Glomerular endothelial cell (primary cell): Measurements from ENCODE around the gene SRSF5. TPM values are rescaled to one million over a fixed set of nuclear protein-coding genes. Genes with fewer than 3 reads are reported as not detected.
"Not testable (repeated sequence)": the region's sequence is repeated elsewhere in the genome, so short reads cannot be mapped to it uniquely, and the experiment has no call there.

Experiments
- DNase-seq: peaks from one replicate; pipeline ENCODE4 v3.0.0-alpha.2; 2011; ENCODE audit warnings: low read depth, low spot score; ENCODE audit errors: extremely low read depth
- total RNA-seq: library from RNA; depleted of rRNA; stranded (reverse); fragments of >200 nt; gene quantifications from 2 replicates; pipeline ENCODE4 v1.2.3, GENCODE V29; 2015

The SRSF5 gene
- total RNA-seq = 108 and 197 TPM in 2 replicates

GRCh38 chr14:69766984-69767368 is at the start of gene SRSF5:
Gene SRSF5 (plus strand): TSS chr14:69767142. CDS start chr14:69768157, 1,015 bp downstream.
- peak; percentile 89 for DNase-seq

DNA sequence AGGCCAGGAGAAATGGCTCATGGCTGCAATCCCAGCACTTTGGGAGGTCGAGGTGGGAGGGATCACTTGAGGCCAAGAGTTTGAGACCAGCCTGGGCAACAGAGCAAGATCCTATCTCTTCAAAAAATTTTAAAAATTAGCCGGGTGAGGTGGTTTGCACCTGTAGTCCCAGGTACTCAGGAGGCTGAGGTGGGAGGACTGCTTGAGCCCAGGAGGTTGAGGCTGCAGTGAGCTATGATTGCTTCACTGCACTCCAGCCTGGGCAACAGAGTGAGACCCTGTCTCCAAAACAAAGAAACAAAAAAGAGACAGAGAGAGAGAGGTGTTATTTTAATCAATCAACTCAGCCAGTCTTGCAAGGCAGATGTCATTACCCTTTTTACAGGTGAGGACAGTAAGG is 48.3 kb upstream of the SRSF5 start:
- not testable (repeated sequence) for DNase-seq

- DNase-seq = no peak
These were observed 47.4 kb upstream of the SRSF5 start for GRCh38 chr14:69719501-69719951.

GRCh38 chr14:69720912-69721311 is 46.0 kb upstream of the SRSF5 start:
- no peak for DNase-seq

GRCh38 chr14:69726761-69727511 is 40.0 kb upstream of the SRSF5 start:
- no peak for DNase-seq

DNA sequence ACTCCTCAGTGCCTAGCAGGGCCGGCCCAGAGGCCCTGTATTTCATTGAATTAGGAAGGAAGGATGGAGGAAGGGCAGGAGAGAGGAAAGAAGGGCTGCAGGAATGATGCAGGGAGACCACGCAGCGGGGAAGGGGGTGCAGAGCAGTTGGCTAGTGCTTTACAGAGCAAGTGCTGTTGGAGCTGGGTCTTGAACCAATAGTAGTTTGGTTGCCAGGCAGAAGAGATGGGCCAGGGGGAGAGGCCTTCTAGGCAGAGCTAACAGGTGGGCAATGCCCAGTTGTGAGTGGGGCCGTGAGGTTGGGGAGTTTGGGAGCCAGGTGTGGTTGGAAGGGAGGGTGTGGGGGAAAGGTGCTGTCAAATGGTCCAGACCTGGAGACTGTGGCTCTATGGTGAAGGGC is 39.1 kb upstream of the SRSF5 start:
- no peak for DNase-seq

DNA sequence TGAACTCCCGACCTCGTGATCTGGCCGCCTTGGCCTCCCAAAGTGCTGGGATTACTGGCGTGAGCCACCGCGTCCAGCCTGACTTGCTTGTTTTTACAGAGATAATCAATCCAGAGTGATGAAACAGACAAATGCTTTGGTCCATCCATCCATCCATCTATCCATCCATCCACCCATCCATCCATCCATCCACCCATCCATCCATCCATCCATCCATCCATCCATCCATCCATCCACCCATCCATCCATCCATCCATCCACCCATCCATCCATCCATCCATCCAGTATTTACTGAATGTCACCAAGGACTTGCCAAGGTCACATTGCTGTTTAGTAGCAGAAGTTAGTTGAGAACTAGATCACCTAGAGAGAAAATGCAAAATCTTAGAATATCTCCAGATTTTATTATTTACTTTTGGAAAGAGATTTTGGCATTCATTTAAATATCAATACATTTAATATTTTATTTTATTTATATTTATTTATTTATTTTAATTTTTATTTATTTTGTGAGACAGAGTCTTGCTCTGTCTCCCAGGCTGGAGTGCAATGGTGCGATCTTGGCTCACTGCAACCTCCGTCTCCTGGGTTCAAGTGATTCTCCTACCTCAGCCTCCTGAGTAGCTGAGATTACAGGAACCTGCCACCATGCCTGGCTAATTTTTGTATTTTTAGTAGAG is 34.9 kb upstream of the SRSF5 start:
- DNase-seq = not testable (repeated sequence)

DNA sequence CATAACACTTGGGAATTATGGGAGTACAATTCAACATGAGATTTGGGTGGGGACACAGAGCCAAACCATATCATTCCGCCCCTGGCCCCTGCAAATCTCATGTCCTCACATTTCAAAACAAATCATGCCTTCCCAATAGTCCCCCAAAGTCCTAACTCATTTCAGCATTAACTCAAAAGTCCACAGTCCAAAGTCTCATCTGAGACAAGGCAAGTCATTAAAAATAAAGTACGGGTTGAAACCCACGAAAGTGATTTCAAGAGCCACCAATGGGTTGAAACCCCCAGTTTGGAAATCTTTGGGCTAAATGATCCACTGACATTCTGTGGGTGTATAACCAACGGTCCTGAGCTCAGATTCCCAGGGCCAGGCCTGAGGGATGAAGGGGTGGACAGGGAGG is 30.5 kb upstream of the SRSF5 start:
- DNase-seq = not testable (repeated sequence)

GRCh38 chr14:69741055-69741454 is 25.9 kb upstream of the SRSF5 start:
- DNase-seq = no peak

GRCh38 chr14:69749956-69750355 is 17.0 kb upstream of the SRSF5 start:
- no peak for DNase-seq

DNA sequence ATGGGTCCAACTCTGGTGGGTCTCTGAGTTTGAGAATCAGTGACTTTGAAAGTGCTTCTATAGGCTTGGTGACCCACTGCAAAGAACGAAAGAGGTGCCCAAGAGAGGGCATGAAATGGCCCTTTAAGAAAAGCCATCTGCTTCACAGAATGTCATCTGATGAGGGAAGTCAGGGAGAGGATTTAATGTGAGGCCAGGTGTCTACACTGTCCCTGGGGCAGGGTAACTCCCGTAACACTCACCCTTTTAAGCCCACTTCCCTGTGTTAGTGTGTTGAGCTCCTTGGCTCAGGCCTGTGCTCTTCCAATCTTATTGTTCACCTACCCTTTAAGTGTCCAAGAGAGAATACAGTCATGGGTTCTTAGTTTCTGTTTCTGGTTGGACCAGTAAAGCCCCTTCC is 16.4 kb upstream of the SRSF5 start:
- no peak for DNase-seq

- DNase-seq = no peak
These were observed 14.2 kb upstream of the SRSF5 start for GRCh38 chr14:69752773-69753172.

DNA sequence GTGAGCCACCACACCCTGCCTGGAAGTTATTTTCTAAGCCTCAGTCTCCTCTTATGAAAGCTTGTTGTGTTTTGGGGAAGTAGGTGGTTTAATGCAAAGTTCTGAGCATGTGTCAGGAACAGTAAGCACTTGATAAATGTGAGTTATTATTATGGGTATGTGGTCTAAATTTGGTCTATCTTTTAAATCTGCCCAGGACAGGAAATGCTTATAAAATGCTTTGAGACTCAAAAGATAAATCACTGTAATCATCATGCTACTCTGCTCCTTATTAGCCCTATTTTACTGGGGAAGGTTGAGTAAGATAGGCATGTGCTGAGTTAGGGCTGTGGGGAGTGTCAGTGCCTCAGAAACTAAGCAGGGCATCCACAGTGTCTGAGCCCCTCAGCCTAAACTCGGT is 13.1 kb upstream of the SRSF5 start:
- no peak for DNase-seq

DNA sequence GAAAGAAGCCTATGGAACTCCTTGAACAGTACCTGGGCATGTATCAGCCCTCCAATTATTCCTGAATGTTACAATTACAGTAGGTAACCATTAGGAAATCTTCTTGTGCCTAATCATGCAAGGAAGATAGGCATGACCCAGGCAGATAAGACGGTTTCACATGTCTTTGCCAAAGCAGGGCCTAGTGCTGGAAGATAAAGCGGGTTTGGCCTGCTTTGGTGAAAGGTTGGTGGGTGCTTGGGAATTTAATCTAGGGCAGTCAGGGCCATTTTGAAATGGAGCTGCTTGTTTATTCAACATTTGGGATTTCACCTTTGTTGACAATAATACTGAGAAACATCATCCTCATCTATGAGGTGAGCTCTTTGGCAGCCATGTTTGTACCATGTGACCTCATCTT is 12.5 kb upstream of the SRSF5 start:
- DNase-seq = no peak

- no peak for DNase-seq
These were observed 11.6 kb upstream of the SRSF5 start for GRCh38 chr14:69755296-69755695.

- DNase-seq = no peak
These were observed 11.2 kb upstream of the SRSF5 start for GRCh38 chr14:69755784-69756183.

DNA sequence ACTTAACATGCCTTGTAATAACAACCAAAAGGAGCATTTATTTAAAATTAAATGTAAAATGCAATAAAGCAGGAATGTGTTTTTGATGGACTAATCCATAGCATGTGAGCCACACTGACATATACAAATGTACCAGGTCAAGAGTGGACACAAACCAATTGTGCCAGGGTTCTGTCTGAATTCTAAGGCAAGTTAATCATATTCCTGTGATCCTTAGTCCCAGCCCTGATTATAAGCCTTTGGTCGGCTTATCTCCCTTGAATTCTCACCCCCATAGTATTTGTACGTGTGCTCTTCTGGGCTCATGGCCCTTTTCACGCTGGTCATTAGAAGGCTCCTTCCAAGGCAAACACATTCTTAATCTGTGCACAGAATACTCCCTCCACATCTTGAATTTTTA is 10.6 kb upstream of the SRSF5 start:
- no peak for DNase-seq

- no peak for DNase-seq
These were observed 6.1 kb upstream of the SRSF5 start for GRCh38 chr14:69760810-69761209.

DNA sequence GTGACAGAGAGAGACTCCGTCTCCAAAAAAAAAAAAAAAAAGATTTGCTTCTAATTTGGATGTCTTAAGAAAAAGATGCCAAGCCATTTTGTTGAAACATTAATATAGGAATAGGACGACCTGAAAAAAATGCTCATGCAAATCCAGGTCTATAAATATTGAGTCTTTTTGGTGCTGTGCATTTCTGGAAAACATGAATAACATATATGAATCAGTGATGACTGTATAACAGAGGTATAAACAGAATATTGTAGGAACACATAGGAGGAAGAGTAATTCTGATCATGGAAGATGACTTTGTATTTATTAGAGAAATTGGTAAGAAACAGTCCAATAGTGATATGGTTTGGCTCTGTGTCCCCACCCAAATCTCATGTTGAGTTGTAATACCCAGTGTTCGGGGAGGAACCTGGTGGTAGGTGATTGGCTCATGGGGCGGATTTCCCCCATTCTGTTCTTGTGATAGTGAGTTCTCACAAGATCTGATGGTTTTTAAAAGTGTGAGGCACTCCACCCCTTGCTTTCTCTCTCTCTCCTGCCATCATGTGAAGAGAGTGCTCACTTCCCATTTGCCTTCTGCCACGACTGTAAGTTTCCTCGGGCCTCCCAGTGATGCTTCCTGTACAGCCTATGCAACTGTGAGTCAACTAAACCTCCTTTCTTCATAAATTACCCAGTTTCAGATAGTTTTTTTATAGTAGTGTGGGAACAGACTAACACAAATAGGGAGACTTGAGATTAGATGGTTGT is 3.0 kb upstream of the SRSF5 start:
- DNase-seq = no peak

- no peak for DNase-seq
These were observed 542 bp downstream of the SRSF5 start for GRCh38 chr14:69767369-69767999.

DNA sequence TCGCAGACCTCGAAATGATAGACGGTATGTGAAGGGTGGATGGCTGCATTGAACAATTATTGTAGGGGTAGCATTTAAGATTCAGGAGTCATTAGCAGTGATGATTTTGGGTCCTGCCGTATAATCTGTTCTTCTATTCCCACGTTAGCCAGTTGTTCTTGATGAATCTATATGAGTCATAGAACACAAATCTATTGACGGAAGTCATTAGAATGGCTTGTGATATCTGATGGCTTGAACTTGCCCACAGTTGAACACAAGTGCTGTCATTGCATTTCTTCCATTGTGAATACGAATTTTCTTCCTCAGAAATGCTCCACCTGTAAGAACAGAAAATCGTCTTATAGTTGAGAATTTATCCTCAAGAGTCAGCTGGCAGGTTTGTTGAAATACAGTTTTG is 1.9 kb downstream of the SRSF5 start:
- no peak for DNase-seq
